GM12891 (cell line): Measurements from ENCODE around the gene MAP10. TPM values are rescaled to one million over a fixed set of nuclear protein-coding genes. Genes with fewer than 3 reads are reported as not detected.
A peak's percentile ranks its signal among the peaks of the same experiment; 100 is the strongest.

Experiments used
- DNase-seq: peaks from one replicate; pipeline ENCODE4 v3.0.0; 2011; ENCODE audit warnings: low spot score; ENCODE audit not compliant: insufficient read length
- FAIRE-seq: peaks from 2 replicates; lab custom pipeline; 2011; peaks lifted over from hg19 to GRCh38; lab: Jason Lieb, UNC
- PAX5 ChIP-seq: IDR thresholded peaks from 2 replicates; pipeline ENCODE4 v1.6.1; 2011; ENCODE audit warnings: low read length, moderate library complexity, mild to moderate bottlenecking; ENCODE audit not compliant: insufficient read depth, severe bottlenecking
- POLR2A ChIP-seq: IDR thresholded peaks from 2 replicates; pipeline ENCODE4 v1.6.1; 2011; ENCODE audit warnings: low read depth, low read length, control low read depth
- POLR2AphosphoS5 ChIP-seq: IDR thresholded peaks from 2 replicates; pipeline ENCODE4 v1.6.1; 2011; ENCODE audit warnings: low read depth, low read length, control low read depth
- POU2F2 ChIP-seq: IDR thresholded peaks from 2 replicates; pipeline ENCODE4 v1.6.1; 2011; ENCODE audit warnings: low read depth, mild to moderate bottlenecking, control low read depth, low read length, moderate library complexity
- SPI1 ChIP-seq: IDR thresholded peaks from 2 replicates; pipeline ENCODE4 v1.6.1; 2011; ENCODE audit warnings: low read depth, low read length, control low read depth
- TAF1 ChIP-seq: IDR thresholded peaks from 2 replicates; pipeline ENCODE4 v1.6.1; 2011; ENCODE audit warnings: low read depth, low read length, control low read depth
- polyA plus RNA-seq: library from polyadenylated mRNA; unstranded; fragments of >200 nt; gene quantifications from one replicate; pipeline ENCODE4 v1.2.1, GENCODE V29; 2012; ENCODE audit warnings: low read depth, missing spikeins, inconsistent platforms; ENCODE audit not compliant: missing spikeins

Gene MAP10
- 1.1 TPM for polyA plus RNA-seq

GRCh38 chr1:232805269-232806185, at the start of gene MAP10:
Gene MAP10 (plus strand): TSS chr1:232805416. CDS start chr1:232805450, 34 bp downstream.
- FAIRE-seq (peak; percentile 94), DNase-seq (peak; percentile 71)
- TF ChIP-seq POU2F2 (0 out of 2 replicates have a peak, but pooled peaks have one; percentile 38), POLR2AphosphoS5 (peak; percentile 68; the same call in 1 of the 2 replicates), SPI1 (no peak), PAX5 (no peak), POLR2A (peak; percentile 77), TAF1 (peak; percentile 86)

GRCh38 chr1:232764458-232765251, 40.6 kb upstream of the MAP10 start:
- DNase-seq (no peak), FAIRE-seq (no peak)
- TF ChIP-seq POLR2A (no peak), TAF1 (no peak), POLR2AphosphoS5 (no peak), POU2F2 (no peak), SPI1 (no peak), PAX5 (no peak)

GRCh38 chr1:232765542-232765941, 39.7 kb upstream of the MAP10 start:
- DNase-seq (no peak), FAIRE-seq (no peak)
- no peak for TF ChIP-seq PAX5
- TF ChIP-seq POLR2A, result no peak
- no peak for TF ChIP-seq SPI1

- TF ChIP-seq POU2F2, result no peak
- TF ChIP-seq TAF1, result no peak
- TF ChIP-seq POLR2AphosphoS5, result no peak
- TF ChIP-seq POLR2A, result no peak
- TF ChIP-seq SPI1, result no peak
- no peak for TF ChIP-seq PAX5
- FAIRE-seq (no peak), DNase-seq (no peak)
Measured at GRCh38 chr1:232766241-232766890, 38.9 kb upstream of the MAP10 start.

GRCh38 chr1:232766904-232767303, 38.3 kb upstream of the MAP10 start:
- TF ChIP-seq POLR2AphosphoS5 (no peak), POU2F2 (no peak), PAX5 (no peak), POLR2A (no peak), TAF1 (no peak), SPI1 (no peak)
- no peak for DNase-seq
- FAIRE-seq, result no peak

GRCh38 chr1:232767305-232768074, 37.7 kb upstream of the MAP10 start:
- no peak for FAIRE-seq
- TF ChIP-seq PAX5 (no peak), POLR2AphosphoS5 (no peak), POLR2A (no peak), SPI1 (no peak), POU2F2 (no peak), TAF1 (no peak)
- DNase-seq, result no peak

GRCh38 chr1:232768793-232769192, 36.4 kb upstream of the MAP10 start:
- no peak for DNase-seq
- FAIRE-seq, result no peak
- TF ChIP-seq POLR2A, result no peak
- no peak for TF ChIP-seq PAX5
- TF ChIP-seq POU2F2, result no peak

- TF ChIP-seq SPI1 (no peak), POU2F2 (no peak), PAX5 (no peak), TAF1 (no peak), POLR2A (no peak), POLR2AphosphoS5 (no peak)
- DNase-seq (no peak), FAIRE-seq (no peak)
Measured at GRCh38 chr1:232769733-232770132, 35.5 kb upstream of the MAP10 start.

- FAIRE-seq (no peak), DNase-seq (no peak)
- TF ChIP-seq POLR2AphosphoS5 (no peak), PAX5 (no peak)
Measured at GRCh38 chr1:232773752-232774151, 31.5 kb upstream of the MAP10 start.
